NCI-H128 (cell line): ENCODE measurements around the gene MRPS31.

Experiments
- DNase-seq: peaks from one replicate; lab custom pipeline; 2025; ENCODE audit not compliant: unreplicated experiment; lab: John Stamatoyannopoulos, UW

MRPS31 gene

GRCh38 chr13:40770934-40771618 lies at the start of gene MRPS31:
TSS of gene MRPS31 (minus strand) at chr13:40771190. CDS start at chr13:40771136, 54 bp downstream.
- peak; percentile 88 for DNase-seq

DNA sequence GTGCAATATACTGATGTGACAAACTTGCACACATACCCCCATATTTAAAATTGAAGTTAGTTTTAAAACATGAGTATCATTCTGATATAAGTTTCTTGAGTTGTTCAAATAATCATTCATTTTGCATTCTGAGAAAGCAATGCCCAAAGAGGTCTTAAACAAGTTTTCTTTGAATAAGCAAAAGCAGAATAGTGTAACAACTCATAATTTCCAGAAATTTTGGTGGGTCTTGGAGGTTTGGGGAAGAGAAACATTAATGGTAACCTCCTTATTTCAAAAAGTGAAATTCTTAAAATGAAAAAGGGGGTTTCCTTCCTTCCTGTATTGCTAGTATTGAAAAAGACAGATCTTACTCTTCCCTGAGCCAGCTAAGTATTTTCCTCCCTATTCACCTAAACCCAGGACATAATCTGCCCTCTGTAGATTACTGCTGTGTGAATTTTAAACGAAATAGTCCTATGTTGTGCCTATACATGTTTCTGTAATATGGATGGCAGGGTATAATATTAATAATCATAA lies 48.9 kb upstream of the MRPS31 start:
- no peak for DNase-seq

DNA sequence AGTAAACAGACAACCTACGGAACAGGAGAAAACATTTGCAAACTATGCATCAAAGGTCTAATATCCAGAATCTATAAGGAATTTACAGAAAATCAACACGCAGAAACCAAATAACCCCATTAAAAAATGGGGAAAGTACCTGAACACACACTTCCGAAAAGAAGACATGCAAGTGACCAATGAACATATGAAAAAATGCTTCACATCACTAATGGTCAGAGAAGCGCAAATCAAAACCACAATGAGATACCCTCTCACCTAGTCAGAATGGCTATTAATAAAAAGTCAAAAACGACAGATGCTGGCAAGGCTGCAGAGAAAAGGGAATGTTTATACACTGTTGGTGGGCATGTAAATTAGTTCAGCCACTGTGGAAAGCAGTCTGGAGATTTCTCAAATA lies 47.9 kb upstream of the MRPS31 start:
- no peak for DNase-seq

DNA sequence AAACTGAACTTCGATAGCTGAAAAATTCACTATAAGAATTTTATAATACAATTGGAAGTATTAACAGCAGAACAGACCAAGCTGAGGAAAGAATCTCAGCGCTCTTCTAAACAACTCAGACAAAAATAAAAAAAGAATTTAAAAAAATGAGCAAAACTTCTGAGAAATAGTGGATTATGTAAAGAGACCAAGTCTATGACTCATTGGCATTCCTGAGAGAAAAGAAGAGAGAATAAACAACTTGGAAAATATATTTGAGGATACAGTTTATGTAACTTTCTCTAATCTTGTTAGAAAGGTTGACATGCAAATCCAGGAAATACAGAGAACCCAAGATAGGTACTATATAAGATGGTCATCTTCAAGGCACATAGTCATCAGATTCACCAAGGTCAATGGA lies 43.8 kb upstream of the MRPS31 start:
- no peak for DNase-seq

GRCh38 chr13:40813667-40814454 lies 42.9 kb upstream of the MRPS31 start:
- no peak for DNase-seq

DNA sequence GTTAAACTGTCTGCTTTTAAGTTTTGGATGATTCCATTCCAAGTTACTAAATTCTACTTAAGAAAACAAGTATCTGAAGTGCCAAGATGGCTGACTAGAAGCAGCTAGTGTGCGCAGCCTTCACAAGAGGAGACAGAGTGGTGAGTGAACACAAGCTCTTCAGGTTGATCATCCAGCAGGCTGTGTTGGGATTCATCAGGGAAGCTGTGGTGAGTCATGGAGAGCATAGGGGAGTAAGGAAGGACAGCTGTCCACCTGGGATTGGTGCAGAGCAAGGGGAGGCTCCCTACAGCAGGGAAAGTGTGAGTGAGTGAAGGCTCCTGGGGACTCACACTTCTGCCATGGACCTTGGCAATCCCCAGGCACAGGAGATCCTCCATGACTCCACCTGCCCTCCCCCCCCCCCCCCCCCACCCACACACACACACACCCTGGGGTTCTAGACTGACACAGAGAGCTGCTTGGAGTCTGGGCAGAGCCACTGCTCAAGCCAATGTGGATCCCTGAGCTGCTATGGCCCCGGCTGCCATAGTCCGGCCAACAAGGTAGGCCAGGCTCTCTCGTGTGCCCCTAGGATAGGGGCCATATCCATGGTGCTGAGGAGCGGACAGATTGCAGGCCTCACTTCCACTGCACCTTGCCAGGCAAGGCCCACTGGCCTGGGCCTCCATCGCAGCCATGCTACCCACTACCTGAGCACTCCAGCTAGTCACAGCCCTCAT lies 41.9 kb upstream of the MRPS31 start:
- no peak for DNase-seq

GRCh38 chr13:40812102-40812501 lies 41.1 kb upstream of the MRPS31 start:
- no peak for DNase-seq

GRCh38 chr13:40809471-40809870 lies 38.5 kb upstream of the MRPS31 start:
- DNase-seq = no peak

- no peak for DNase-seq
Observed at GRCh38 chr13:40806241-40806640, 35.3 kb upstream of the MRPS31 start.

DNA sequence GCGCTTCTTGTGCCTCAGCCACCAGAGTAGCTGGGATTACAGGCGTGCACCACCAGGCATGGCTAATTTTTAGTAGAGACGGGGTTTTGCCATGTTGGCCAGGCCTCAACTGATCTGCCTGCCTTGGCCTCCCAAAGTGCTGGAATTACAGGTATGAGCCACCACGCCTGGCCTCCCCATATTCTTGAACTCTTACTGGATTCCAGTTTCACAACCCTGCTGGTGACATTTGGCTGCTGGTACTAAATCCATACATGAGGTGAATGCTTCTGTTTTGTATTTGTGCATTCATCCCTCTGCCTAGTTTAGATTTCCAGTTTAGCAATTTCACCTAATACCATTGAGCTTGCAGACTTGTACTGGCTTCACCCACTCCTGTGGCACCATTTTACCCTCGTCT lies 32.3 kb upstream of the MRPS31 start:
- no peak for DNase-seq

GRCh38 chr13:40801255-40802217 lies 30.5 kb upstream of the MRPS31 start:
- DNase-seq = no peak

DNA sequence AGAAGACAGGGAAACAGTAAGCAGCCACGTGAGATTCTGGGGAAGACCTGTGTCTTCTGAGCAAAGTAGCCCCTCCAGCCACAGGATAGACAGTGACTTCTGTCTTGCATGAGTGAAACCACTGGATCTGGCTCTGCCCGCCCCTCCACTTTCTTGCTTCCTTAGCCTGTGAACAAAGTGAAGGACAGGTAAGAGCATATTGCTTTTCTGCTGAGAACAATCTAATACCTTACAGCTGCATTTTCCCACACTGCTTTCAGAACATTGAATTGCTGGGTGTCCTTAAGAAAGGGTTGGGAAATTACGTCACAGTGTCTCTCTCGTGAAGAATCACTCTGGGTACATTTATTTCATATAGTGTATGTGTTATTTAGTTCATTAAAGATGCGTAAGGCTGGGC lies 29.6 kb upstream of the MRPS31 start:
- no peak for DNase-seq

DNA sequence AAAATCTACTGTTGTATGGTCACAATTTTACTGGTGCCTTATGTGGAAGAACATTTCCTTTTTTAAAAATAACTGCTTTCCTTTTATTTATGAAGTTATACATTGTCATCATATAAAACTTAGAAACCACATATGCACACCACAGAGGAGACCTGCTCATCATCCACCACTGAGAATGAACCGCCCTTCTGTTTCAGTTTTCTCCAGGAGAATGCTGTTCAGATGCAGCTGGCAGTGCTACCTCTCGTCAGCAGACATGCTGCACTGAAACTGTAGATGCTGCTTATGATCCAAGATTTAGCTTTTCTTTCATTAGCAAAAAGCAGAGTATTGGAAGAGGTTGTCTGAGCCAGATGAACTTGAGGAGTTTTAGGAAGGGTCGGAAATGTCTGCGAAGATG lies 28.5 kb upstream of the MRPS31 start:
- DNase-seq = no peak

DNA sequence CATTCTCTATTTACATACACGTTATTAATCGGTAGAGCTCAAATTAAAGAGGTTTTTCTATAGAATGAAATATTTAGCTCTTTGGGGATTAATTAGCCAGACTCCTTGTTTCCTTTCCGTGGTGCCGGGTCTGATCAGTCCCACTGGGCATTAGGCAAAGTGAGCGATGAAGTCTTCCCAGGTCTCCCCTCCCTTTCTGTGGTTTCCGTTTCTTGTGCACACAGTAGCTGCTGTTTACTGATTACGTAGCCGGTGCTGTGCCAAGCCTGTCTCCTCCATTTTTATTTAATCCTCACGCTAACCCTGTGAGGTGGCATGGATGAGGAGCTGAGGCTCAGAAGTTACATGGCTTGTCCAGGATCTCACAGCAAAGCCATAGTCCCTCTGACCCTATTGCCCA lies 27.4 kb upstream of the MRPS31 start:
- DNase-seq = no peak

DNA sequence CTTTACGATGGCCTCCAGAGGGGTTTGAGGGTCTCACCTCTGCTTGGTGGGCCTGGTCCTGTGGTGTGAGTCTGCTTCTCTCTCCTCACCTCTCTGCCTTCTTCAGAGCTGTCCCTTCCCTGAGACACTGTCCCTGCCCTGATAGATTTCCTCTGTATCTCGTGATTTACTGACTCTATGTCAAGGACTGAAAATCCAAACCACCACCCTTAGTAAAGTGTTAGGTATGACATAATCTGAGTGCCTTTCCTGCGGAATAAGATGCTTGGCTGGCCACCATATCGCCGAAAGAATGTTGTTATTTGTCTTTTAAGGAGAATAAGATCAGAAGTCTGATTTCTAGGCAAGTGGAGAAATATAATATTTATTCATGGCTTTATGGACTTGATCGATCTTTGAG lies 25.7 kb upstream of the MRPS31 start:
- no peak for DNase-seq

- DNase-seq = no peak
Observed at GRCh38 chr13:40794414-40795368, 23.7 kb upstream of the MRPS31 start.

- DNase-seq = no peak
Observed at GRCh38 chr13:40793339-40793738, 22.3 kb upstream of the MRPS31 start.

- no peak for DNase-seq
Observed at GRCh38 chr13:40792284-40793051, 21.5 kb upstream of the MRPS31 start.

- no peak for DNase-seq
Observed at GRCh38 chr13:40790154-40790616, 19.2 kb upstream of the MRPS31 start.
